NCI-H82 treated with DMSO at 0.1 percent for 48 hours (cell line): Measurements from ENCODE around the gene BIRC7.

Source experiments
- DNase-seq: peaks from one replicate; lab custom pipeline; 2025; ENCODE audit not compliant: unreplicated experiment; lab: John Stamatoyannopoulos, UW

The BIRC7 gene

GRCh38 chr20:63224412-63225081, 11.2 kb upstream of the BIRC7 start:
- DNase-seq: no peak

GRCh38 chr20:63225082-63225454, 10.6 kb upstream of the BIRC7 start:
- no peak for DNase-seq

- no peak for DNase-seq
Observed at GRCh38 chr20:63226042-63226943, 9.4 kb upstream of the BIRC7 start.

GRCh38 chr20:63227260-63227659, 8.4 kb upstream of the BIRC7 start:
- no peak for DNase-seq

- DNase-seq: no peak
Observed at GRCh38 chr20:63228806-63229205, 6.9 kb upstream of the BIRC7 start.

GRCh38 chr20:63230800-63231268, 4.9 kb upstream of the BIRC7 start:
- no peak for DNase-seq

- DNase-seq: no peak
Observed at GRCh38 chr20:63232235-63233060, 3.3 kb upstream of the BIRC7 start.

- DNase-seq: no peak
Observed at GRCh38 chr20:63233061-63233344, 2.7 kb upstream of the BIRC7 start.

GRCh38 chr20:63233924-63234323, 1.8 kb upstream of the BIRC7 start:
- DNase-seq: no peak

GRCh38 chr20:63234693-63235398, 859 bp upstream of the BIRC7 start:
- DNase-seq: no peak

- DNase-seq: no peak
Observed at GRCh38 chr20:63236116-63236837, 572 bp downstream of the BIRC7 start.

- DNase-seq: no peak
Observed at GRCh38 chr20:63238031-63238430, 2.3 kb downstream of the BIRC7 start.

- no peak for DNase-seq
Observed at GRCh38 chr20:63238514-63239125, 2.9 kb downstream of the BIRC7 start.

- no peak for DNase-seq
Observed at GRCh38 chr20:63239431-63239830, 3.7 kb downstream of the BIRC7 start.

GRCh38 chr20:63240004-63240403, 4.3 kb downstream of the BIRC7 start:
- no peak for DNase-seq

- DNase-seq: no peak
Observed at GRCh38 chr20:63241272-63241671, 5.6 kb downstream of the BIRC7 start.

- DNase-seq: no peak
Observed at GRCh38 chr20:63242736-63243135, 7.0 kb downstream of the BIRC7 start.

GRCh38 chr20:63243604-63244247, 8.0 kb downstream of the BIRC7 start:
- DNase-seq: no peak

GRCh38 chr20:63244468-63244867, 8.8 kb downstream of the BIRC7 start:
- no peak for DNase-seq
